ENCODE measurements around the gene CSMD2. TPM values are rescaled to one million over a fixed set of nuclear protein-coding genes. Genes with fewer than 3 reads are reported as not detected.

The CSMD2 gene
- total RNA-seq, 1 experiment from 2014 or later = not detected

GRCh38 chr1:33973799-33974545 is 191.1 kb downstream of the CSMD2 start:
- DNase-seq = no peak
- Histone ChIP-seq H3K79me2 (ENCODE audit: low read depth) (no peaks in the 10 kb centered on the region), H3K4me1 (replicated peaks; ENCODE audit: insufficient read depth) (no peaks in the 10 kb centered on the region), H3K4me3 (no peak overlapping the region), H3F3A (ENCODE audit: insufficient read depth, low read depth) (no peaks in the 10 kb centered on the region), H3K27me3 (ENCODE audit: insufficient read depth, low read depth) (peaks cover 45% of the 10 kb centered on the region), H3K27ac (no peak overlapping the region), H3K36me3 (ENCODE audit: low read depth) (no peaks in the 10 kb centered on the region), H3K9me3 (ENCODE audit: insufficient read depth, low read depth) (no peaks in the 10 kb centered on the region), H4K20me1 (ENCODE audit: insufficient read depth) (no peaks in the 10 kb centered on the region), H2AFZ (no peak overlapping the region), H3K9me2 (ENCODE audit: insufficient read depth) (no peaks in the 10 kb centered on the region), H3K4me2 (no peak overlapping the region)
- CTCF ChIA-PET = no interaction called here
- BruUV-seq (replicated peaks) = no TSS peak
- intact Hi-C loops (cut with micrococcal nuclease; ENCODE audit: unreplicated experiment) = no loop called here
- TF ChIP-seq EZH2 (IDR thresholded peaks at IDR 0.05; ENCODE audit: low read depth) = no peak
- TF ChIP-seq, protein P1, sequence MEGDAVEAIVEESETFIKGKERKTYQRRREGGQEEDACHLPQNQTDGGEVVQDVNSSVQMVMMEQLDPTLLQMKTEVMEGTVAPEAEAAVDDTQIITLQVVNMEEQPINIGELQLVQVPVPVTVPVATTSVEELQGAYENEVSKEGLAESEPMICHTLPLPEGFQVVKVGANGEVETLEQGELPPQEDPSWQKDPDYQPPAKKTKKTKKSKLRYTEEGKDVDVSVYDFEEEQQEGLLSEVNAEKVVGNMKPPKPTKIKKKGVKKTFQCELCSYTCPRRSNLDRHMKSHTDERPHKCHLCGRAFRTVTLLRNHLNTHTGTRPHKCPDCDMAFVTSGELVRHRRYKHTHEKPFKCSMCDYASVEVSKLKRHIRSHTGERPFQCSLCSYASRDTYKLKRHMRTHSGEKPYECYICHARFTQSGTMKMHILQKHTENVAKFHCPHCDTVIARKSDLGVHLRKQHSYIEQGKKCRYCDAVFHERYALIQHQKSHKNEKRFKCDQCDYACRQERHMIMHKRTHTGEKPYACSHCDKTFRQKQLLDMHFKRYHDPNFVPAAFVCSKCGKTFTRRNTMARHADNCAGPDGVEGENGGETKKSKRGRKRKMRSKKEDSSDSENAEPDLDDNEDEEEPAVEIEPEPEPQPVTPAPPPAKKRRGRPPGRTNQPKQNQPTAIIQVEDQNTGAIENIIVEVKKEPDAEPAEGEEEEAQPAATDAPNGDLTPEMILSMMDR (conservative IDR thresholded peaks at IDR 0.05) = no peak
- POLR2A ChIA-PET (ENCODE audit: unreplicated experiment) = no interaction called here

DNA sequence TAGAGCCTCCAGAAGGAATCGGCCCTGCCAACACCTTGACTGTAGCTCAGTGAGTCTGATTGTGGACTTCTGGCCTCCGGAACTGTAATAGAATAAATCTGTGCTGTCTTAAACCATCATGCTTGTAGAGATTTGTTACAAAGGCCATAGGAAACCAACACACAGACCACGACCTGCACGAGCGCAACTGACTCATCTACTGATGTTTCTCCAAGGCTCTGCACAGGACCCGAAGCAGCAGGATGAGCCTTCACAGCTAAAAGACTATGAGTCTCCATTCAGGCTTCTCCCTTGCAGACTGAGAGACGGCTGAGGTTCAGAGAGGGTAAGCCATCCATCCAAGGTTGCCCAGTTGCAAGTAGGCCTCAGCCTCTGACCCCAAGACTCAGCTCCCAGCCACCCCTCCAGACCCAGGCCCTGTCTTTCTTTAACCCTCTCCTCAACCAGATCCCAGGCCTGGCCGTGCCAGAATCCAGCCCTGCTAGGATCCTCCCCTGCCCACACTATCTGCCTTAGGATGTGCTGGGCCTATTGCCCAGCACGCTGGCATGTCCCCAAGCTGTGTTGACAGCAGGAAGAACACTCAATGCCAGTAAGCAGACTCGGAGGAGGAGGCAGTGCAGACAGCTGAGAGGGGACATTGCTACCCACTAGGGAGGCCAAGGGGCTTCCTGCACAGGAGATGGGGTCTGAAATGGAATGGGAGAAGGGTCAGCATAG is 192.2 kb downstream of the CSMD2 start:
- H3K9me2 ChIP-seq (ENCODE audit: insufficient read depth) = no peaks in the 10 kb centered on the region
- ChIA-PET CTCF (no interaction called here), POLR2A (ENCODE audit: unreplicated experiment) (no interaction called here)
- H3F3A ChIP-seq (ENCODE audit: insufficient read depth, low read depth) = no peaks in the 10 kb centered on the region
- no peaks in the 10 kb centered on the region for H4K20me1 ChIP-seq (ENCODE audit: insufficient read depth)
- no peak for TF ChIP-seq EZH2 (IDR thresholded peaks at IDR 0.05; ENCODE audit: low read depth)
- TF ChIP-seq, protein P1 (conservative IDR thresholded peaks at IDR 0.05) = no peak
- intact Hi-C loops (cut with micrococcal nuclease; ENCODE audit: unreplicated experiment) = no loop called here
- no peak overlapping the region for H2AFZ ChIP-seq
- BruUV-seq (replicated peaks) = no TSS peak
- no peak for DNase-seq
- peaks cover 43% of the 10 kb centered on the region for H3K27me3 ChIP-seq (ENCODE audit: insufficient read depth, low read depth)
- H3K79me2 ChIP-seq (ENCODE audit: low read depth) = no peaks in the 10 kb centered on the region
- no peaks in the 10 kb centered on the region for H3K4me1 ChIP-seq (replicated peaks; ENCODE audit: insufficient read depth)
- H3K27ac ChIP-seq = no peak overlapping the region
- H3K4me3 ChIP-seq = no peak overlapping the region
- H3K9me3 ChIP-seq (ENCODE audit: insufficient read depth, low read depth) = no peaks in the 10 kb centered on the region
- no peak overlapping the region for H3K4me2 ChIP-seq
- no peaks in the 10 kb centered on the region for H3K36me3 ChIP-seq (ENCODE audit: low read depth)

- intact Hi-C loops (cut with micrococcal nuclease; ENCODE audit: unreplicated experiment) = no loop called here
- no peaks in the 10 kb centered on the region for H3K9me3 ChIP-seq (ENCODE audit: insufficient read depth, low read depth)
- H3K9me2 ChIP-seq (ENCODE audit: insufficient read depth) = no peaks in the 10 kb centered on the region
- no peaks in the 10 kb centered on the region for H4K20me1 ChIP-seq (ENCODE audit: insufficient read depth)
- H3K36me3 ChIP-seq (ENCODE audit: low read depth) = no peaks in the 10 kb centered on the region
- no TSS peak for BruUV-seq (replicated peaks)
- H3K4me1 ChIP-seq (replicated peaks; ENCODE audit: insufficient read depth) = no peaks in the 10 kb centered on the region
- no peaks in the 10 kb centered on the region for H3F3A ChIP-seq (ENCODE audit: insufficient read depth, low read depth)
- no peak for DNase-seq
- H3K27ac ChIP-seq = no peak overlapping the region
- no peaks in the 10 kb centered on the region for H3K79me2 ChIP-seq (ENCODE audit: low read depth)
- ChIA-PET POLR2A (ENCODE audit: unreplicated experiment) (no interaction called here), CTCF (no interaction called here)
- TF ChIP-seq, protein P1 (conservative IDR thresholded peaks at IDR 0.05) = no peak
- no peak for TF ChIP-seq EZH2 (IDR thresholded peaks at IDR 0.05; ENCODE audit: low read depth)
- peaks cover 39% of the 10 kb centered on the region for H3K27me3 ChIP-seq (ENCODE audit: insufficient read depth, low read depth)
- no peak overlapping the region for H3K4me2 ChIP-seq
- H2AFZ ChIP-seq = no peak overlapping the region
- H3K4me3 ChIP-seq = no peak overlapping the region
Observed at GRCh38 chr1:33971913-33972312, 193.1 kb downstream of the CSMD2 start.

Measured in PC-9 (cell line).